Astrocyte of the spinal cord (primary cell): Measurements from ENCODE around the gene GRIPAP1.

Experiments used
- DNase-seq: peaks from one replicate; pipeline ENCODE4 v3.0.0; 2011; ENCODE audit warnings: low read depth, low spot score
- H3K4me3 ChIP-seq: 2 replicates; pipeline ENCODE4 v1.5.1; 2011; ENCODE audit warnings: low read depth, mild to moderate bottlenecking, low read length, moderate library complexity
- CTCF ChIP-seq: IDR thresholded peaks from 2 replicates; pipeline ENCODE4 v1.5.1; 2012; ENCODE audit warnings: low read depth, mild to moderate bottlenecking, low read length, inconsistent platforms
- in situ Hi-C: cut with HindIII; loops from 2 replicates; pipeline ENCODE4 v1.10.0; 2017; ENCODE audit warnings: low sequenced_read_pairs

The GRIPAP1 gene

DNA sequence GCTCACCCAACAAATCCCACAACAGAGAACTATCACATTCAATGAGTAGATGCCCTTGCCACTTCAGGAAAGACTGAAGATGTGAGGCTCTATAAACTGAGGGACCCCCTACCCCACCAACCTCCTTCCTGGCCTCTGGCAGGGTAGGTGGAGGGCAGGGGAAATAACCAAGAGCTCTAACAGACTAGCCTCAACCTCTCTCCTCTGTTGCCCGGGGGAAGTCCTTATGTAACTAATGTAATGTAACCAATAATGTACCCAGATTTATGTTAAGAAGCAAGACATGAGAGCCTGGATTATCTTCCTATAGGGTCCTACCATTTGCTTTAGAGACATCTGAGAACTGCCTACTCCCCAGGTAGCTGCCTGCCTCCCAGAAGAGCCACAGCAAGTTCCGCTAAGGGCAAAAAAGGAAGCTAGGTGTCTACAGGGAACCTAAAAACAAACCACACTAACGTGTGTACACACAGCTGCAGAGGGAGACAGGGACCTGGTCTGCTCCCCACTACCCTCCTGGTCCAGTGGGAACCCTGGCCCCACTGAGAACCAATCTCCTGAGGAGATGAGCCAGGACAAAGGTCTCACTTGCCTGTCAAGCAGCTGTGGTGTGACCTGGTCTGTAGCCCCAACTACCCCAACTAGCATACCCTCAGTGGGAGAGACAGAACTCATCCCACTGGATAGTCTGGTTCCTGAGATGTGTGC is 62.4 kb downstream of the GRIPAP1 start:
- no peak for TF ChIP-seq CTCF
- in situ Hi-C loops: no loop called here
- no peak overlapping the region for H3K4me3 ChIP-seq
- DNase-seq: no peak

DNA sequence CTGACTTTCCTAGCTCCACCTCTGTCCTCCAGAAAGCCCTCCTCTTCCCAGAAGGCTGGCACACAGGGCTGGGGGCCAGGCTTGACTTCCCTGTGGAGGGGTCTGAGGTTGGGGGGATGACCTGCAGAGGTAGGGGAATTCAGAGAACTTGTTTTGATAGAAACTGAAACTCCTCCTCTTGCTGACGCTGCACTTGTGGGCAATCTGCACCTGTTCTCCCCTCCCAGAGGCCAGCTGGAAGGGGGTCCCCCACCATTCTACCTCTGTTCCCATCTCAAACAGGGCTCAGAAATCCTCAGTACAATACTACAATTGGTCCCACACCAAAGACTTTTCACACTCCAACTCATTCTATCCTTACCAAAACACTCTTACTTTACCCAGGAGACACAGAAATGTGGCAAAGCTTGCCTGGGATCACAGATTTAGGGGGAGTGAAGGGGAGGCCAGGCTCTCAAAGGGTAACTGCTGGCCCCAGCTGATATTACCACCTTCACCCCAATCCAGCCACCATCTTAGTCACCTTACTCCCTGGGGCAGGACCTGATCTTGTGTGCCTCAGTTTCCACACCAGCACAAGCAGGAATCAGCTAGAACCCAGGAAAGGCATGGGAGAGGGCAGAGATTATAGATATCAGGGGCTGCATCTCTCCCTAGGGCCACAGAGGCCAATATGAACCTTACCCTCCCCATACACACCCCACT is 63.2 kb downstream of the GRIPAP1 start:
- TF ChIP-seq CTCF: no peak
- DNase-seq: no peak
- in situ Hi-C loops: no loop called here
- no peak overlapping the region for H3K4me3 ChIP-seq

DNA sequence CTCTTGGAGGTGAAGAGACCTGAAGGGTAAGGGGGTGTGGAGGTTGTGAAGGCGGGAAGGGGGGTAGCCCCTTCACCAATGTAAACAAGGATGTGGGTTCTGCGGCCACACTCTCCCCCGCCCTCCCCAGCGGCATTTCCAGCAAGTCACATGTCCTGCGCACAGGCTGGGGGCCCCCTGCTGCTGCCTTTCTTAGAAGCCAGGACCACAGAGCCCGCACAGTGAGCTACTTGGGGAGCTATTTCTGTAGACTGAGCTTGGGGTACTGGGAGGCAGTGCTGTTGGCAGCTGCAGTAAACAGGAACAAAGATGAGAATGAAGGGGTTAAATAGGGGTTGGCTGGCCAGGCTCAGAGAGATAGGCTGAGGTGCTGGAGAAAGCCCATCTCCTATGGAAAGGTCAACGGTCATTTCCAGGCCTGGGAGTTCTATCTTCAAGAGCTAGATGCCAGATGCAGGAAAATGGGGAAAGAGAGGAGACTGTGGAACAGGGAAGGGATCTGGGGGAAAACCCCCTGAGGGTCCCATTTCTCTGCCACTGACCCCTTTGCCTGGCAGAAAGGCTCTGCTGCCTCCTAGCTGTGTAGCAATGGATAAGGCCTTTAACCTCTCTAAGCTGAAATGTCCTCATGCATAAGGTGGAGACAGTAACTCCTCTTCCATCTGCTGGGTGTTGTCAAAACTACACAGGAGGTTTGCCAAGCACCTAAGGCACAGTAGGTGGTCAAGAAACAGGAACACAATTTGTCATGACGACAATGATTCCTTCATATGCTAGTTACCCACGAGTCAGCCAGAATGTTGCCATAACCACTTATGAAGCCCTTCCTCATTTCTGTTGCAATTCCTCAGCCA is 64.8 kb downstream of the GRIPAP1 start:
- no peak for TF ChIP-seq CTCF
- DNase-seq: peak; percentile 82
- in situ Hi-C loops: no loop called here
- H3K4me3 ChIP-seq: no peak overlapping the region

DNA sequence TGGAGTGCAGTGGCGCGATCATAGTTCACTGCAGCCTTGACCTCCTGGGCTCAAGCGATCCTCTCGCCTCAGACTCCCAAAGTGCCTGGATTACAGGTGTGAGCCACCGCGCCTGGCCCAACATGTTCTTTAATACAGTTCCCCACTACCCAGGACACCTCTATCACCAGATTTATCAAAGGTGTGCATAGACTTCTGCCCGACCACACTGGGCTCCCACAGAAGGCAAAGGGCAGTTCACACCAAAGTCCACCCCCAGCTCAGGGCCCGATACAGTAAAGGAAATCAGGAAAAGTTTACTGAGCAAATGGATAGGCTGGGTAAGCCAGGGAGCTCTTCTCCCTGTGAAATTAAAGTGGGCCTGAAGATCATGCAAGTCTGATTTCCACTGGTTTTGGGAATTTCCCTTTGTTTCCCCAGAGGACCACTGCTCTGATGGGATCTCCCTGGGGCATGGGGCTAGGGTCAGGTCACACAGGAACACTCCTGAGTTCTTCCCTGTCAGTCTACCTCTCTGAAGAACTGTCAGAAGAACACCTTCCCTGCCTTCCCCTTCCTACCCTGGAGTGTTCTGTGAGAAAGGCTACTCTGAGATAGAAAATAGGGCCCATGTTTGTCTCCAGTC is 65.5 kb downstream of the GRIPAP1 start:
- no peak for DNase-seq
- in situ Hi-C loops: no loop called here
- no peak for TF ChIP-seq CTCF
- no peak overlapping the region for H3K4me3 ChIP-seq

DNA sequence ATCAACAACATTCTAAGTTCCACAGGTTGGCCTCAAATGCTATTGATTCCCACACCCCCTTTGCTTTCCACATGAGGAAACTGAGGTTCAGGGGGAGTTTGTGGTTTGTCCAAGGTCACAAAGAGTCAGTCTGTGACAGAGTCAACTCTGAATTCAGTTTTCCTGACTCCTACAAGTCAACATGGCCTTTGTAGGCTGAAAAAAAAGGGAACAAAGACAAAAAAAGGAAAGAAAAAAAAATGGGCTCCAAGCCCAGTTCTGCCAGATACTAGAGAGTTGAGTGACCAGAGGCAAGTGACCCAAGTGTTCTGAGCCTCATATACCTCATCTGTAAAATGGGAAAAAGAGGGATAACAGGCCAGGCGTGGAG is 66.8 kb downstream of the GRIPAP1 start:
- in situ Hi-C loops: no loop called here
- no peak for TF ChIP-seq CTCF
- no peak overlapping the region for H3K4me3 ChIP-seq
- no peak for DNase-seq

DNA sequence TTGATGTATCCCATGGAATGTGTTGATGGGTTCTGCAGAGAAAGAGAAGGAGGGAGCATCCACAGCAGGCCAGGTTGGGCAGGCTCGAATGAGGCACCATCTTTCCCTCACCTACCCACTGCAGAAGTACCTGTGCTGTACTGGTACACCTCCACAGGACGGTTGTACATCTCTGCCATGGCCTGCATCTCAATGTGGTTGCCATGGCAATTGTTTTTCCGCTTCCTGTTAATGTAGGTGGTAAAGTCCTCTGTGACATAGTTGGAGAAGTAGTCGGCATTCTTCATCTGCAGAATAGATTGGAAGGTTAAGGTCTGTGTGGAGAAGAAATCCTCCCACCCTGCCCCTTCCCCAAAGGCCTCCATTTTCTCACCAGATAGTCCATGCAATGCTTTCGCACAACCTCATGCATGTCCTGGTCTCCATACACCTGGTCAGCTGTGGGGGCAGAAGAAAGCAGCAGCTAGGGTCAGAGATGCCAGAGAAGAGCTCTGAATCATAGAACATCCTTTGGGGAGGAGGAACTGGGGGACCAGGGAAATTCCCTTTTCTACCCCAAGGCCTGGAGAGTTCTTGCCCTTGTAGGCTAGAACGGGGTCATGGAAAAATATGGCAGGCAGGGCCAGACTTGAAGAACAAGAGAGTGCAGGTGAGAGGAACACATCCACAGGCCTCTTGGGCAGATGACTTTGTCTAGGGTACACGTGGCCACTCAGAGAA is 67.3 kb downstream of the GRIPAP1 start:
- DNase-seq: no peak
- TF ChIP-seq CTCF: no peak
- H3K4me3 ChIP-seq: no peak overlapping the region
- in situ Hi-C loops: no loop called here
